ENCODE measurements around the gene PLG. TPM values are rescaled to one million over a fixed set of nuclear protein-coding genes. Genes with fewer than 3 reads are reported as not detected.
A peak's percentile ranks its signal among the peaks of the same experiment; 100 is the strongest.

Gene PLG
- total RNA-seq, 1 experiment from 2014 or later = 0.57 TPM

GRCh38 chr6:160789263-160790027 is 87.4 kb downstream of the PLG start:
- no peak for DNase-seq (ENCODE audit: low read depth, low spot score)
- Histone ChIP-seq H3K4me1 (ENCODE audit: control insufficient read depth, insufficient read depth, low read length) (peaks cover 10% of the 10 kb centered on the region), H3K36me3 (ENCODE audit: control insufficient read depth, insufficient read depth, low read length) (no peaks in the 10 kb centered on the region), H3K9me3 (ENCODE audit: control insufficient read depth, insufficient read depth, low read depth, low read length) (peaks cover 5% of the 10 kb centered on the region; the same call in 1 of the 2 replicates), H3K4me3 (ENCODE audit: low read depth in 2 of 2, low read length in 2 of 2) (no peak overlapping the region), H3K27ac (ENCODE audit: low read length) (peak overlapping the region; percentile 34; the same call in 1 of the 2 replicates), H3K27me3 (ENCODE audit: control insufficient read depth, insufficient read depth, low read length) (no peaks in the 10 kb centered on the region)
- CTCF ChIA-PET = no interaction called here
- ATAC-seq = no peak
- in situ Hi-C loops (cut with HindIII; ENCODE audit: low pct_unique_long_range_greater_than_20kb, low sequenced_read_pairs) (no loop called here), intact Hi-C loops (cut with micrococcal nuclease; ENCODE audit: unreplicated experiment) (no loop called here)
- POLR2A ChIA-PET = interaction anchor here (0.7 kb wide), 1 partner anchor 24 kb away, joined by 5 read pairs; no protein-coding TSS in a partner anchor
- BruUV-seq (replicated peaks) = no TSS peak
- no peak for TF ChIP-seq POLR2AphosphoS5 (IDR thresholded peaks at IDR 0.05; ENCODE audit: low read depth, low read length)

- no TSS peak for BruUV-seq (replicated peaks)
- H3K27ac ChIP-seq (ENCODE audit: low read length) = peak overlapping the region; percentile 77
- peak overlapping the region; percentile 13 to 40; a peak in 3 of 4 replicates for H3K4me3 ChIP-seq (ENCODE audit: low read depth in 2 of 2, low read length in 2 of 2)
- ChIA-PET POLR2A (interaction anchor here (0.7 kb wide), 1 partner anchor 23 kb away, joined by 5 read pairs; no protein-coding TSS in a partner anchor), CTCF (no interaction called here)
- TF ChIP-seq SIN3A (IDR thresholded peaks at IDR 0.05; ENCODE audit: borderline replicate concordance, insufficient read depth, low read depth, low read length) (no peak), CTCF (IDR thresholded peaks at IDR 0.05) (peak; percentile 51)
- H3K27me3 ChIP-seq (ENCODE audit: control insufficient read depth, insufficient read depth, low read length) = no peaks in the 10 kb centered on the region
- intact Hi-C loops (cut with micrococcal nuclease; ENCODE audit: unreplicated experiment) = no loop called here
- no peaks in the 10 kb centered on the region for H3K36me3 ChIP-seq (ENCODE audit: control insufficient read depth, insufficient read depth, low read length)
- H3K9me3 ChIP-seq (ENCODE audit: control insufficient read depth, insufficient read depth, low read depth, low read length) = peaks cover 5% of the 10 kb centered on the region; the same call in 1 of the 2 replicates
- ATAC-seq (no peak), DNase-seq (ENCODE audit: low read depth, low spot score) (no peak)
- in situ Hi-C loops (cut with HindIII; ENCODE audit: low pct_unique_long_range_greater_than_20kb, low sequenced_read_pairs) = no loop called here
- peaks cover 10% of the 10 kb centered on the region for H3K4me1 ChIP-seq (ENCODE audit: control insufficient read depth, insufficient read depth, low read length)
Observed at GRCh38 chr6:160790028-160790792, 88.2 kb downstream of the PLG start.

- DNase-seq (ENCODE audit: low read depth, low spot score) = no peak
- CTCF ChIA-PET = no interaction called here
- H3K27me3 ChIP-seq (ENCODE audit: control insufficient read depth, insufficient read depth, low read length) = no peaks in the 10 kb centered on the region
- H3K27ac ChIP-seq (ENCODE audit: low read length) = peak overlapping the region; percentile 68
- H3K36me3 ChIP-seq (ENCODE audit: control insufficient read depth, insufficient read depth, low read length) = no peaks in the 10 kb centered on the region
- peak; percentile 85 for ATAC-seq
- intact Hi-C loops (cut with micrococcal nuclease; ENCODE audit: unreplicated experiment) = no loop called here
- POLR2A ChIA-PET = interaction anchor here (0.7 kb wide), 1 partner anchor 24 kb away, joined by 5 read pairs; no protein-coding TSS in a partner anchor
- TF ChIP-seq POLR2AphosphoS5 (IDR thresholded peaks at IDR 0.05; ENCODE audit: low read depth, low read length) (no peak), CTCF (IDR thresholded peaks at IDR 0.05) (no peak), REST (IDR thresholded peaks at IDR 0.05; ENCODE audit: insufficient read depth in 1 of 2, low read depth in 2 of 2, low read length in 1 of 2) (no peak), TCF7L2 (IDR thresholded peaks at IDR 0.05; ENCODE audit: low read depth, low read length) (no peak), SIN3A (IDR thresholded peaks at IDR 0.05; ENCODE audit: borderline replicate concordance, insufficient read depth, low read depth, low read length) (no peak)
- H3K9me3 ChIP-seq (ENCODE audit: control insufficient read depth, insufficient read depth, low read depth, low read length) = peaks cover 5% of the 10 kb centered on the region; the same call in 1 of the 2 replicates
- in situ Hi-C loops (cut with HindIII; ENCODE audit: low pct_unique_long_range_greater_than_20kb, low sequenced_read_pairs) = no loop called here
- no TSS peak for BruUV-seq (replicated peaks)
- H3K4me1 ChIP-seq (ENCODE audit: control insufficient read depth, insufficient read depth, low read length) = peaks cover 10% of the 10 kb centered on the region
- no peak overlapping the region for H3K4me3 ChIP-seq (ENCODE audit: low read depth in 2 of 2, low read length in 2 of 2)
Observed at GRCh38 chr6:160791459-160791858, 89.4 kb downstream of the PLG start.

Data from Panc1 (cell line).